ENCODE measurements around the gene RNF38.
"Not testable (repeated sequence)": the region's sequence is repeated elsewhere in the genome, so short reads cannot be mapped to it uniquely, and the experiment has no call there.

Gene RNF38

GRCh38 chr9:36386396-36386965 is 13.6 kb downstream of the RNF38 start:
- H3K4me3 Mint-ChIP-seq, H3K36me3 Mint-ChIP-seq, H3K27ac Mint-ChIP-seq, H3K27me3 Mint-ChIP-seq, H3K9me3 Mint-ChIP-seq: not testable (repeated sequence)
- H3K4me1 Mint-ChIP-seq: peaks cover 83% of the 10 kb centered on the region

GRCh38 chr9:36382484-36382883 is 17.6 kb downstream of the RNF38 start:
- no peak overlapping the region for H3K27ac Mint-ChIP-seq
- peaks cover 76% of the 10 kb centered on the region for H3K4me1 Mint-ChIP-seq
- no peaks in the 10 kb centered on the region for H3K27me3 Mint-ChIP-seq
- no peaks in the 10 kb centered on the region for H3K9me3 Mint-ChIP-seq
- H3K36me3 Mint-ChIP-seq: peaks cover 4% of the 10 kb centered on the region
- peak overlapping the region; percentile 42 for H3K4me3 Mint-ChIP-seq

GRCh38 chr9:36364577-36364976 is 35.5 kb downstream of the RNF38 start:
- Mint-ChIP-seq H3K9me3 (no peaks in the 10 kb centered on the region), H3K36me3 (peaks cover 5% of the 10 kb centered on the region), H3K4me3 (no peak overlapping the region), H3K27me3 (no peaks in the 10 kb centered on the region), H3K27ac (no peak overlapping the region), H3K4me1 (peaks cover 4% of the 10 kb centered on the region)

- H3K27me3 Mint-ChIP-seq: no peaks in the 10 kb centered on the region
- peaks cover 2% of the 10 kb centered on the region for H3K36me3 Mint-ChIP-seq
- no peaks in the 10 kb centered on the region for H3K9me3 Mint-ChIP-seq
- no peak overlapping the region for H3K4me3 Mint-ChIP-seq
- peak overlapping the region; percentile 23 for H3K27ac Mint-ChIP-seq
- peaks cover under 1% of the 10 kb centered on the region for H3K4me1 Mint-ChIP-seq
Observed at GRCh38 chr9:36363448-36363847, 36.6 kb downstream of the RNF38 start.

GRCh38 chr9:36358486-36358885 is 41.6 kb downstream of the RNF38 start:
- no peaks in the 10 kb centered on the region for H3K9me3 Mint-ChIP-seq
- peaks cover 3% of the 10 kb centered on the region for H3K36me3 Mint-ChIP-seq

GRCh38 chr9:36357639-36358038 is 42.4 kb downstream of the RNF38 start:
- H3K36me3 Mint-ChIP-seq: peaks cover 3% of the 10 kb centered on the region
- no peaks in the 10 kb centered on the region for H3K27me3 Mint-ChIP-seq
- no peak overlapping the region for H3K4me3 Mint-ChIP-seq
- no peak overlapping the region for H3K27ac Mint-ChIP-seq
- no peaks in the 10 kb centered on the region for H3K9me3 Mint-ChIP-seq
- peaks cover 8% of the 10 kb centered on the region for H3K4me1 Mint-ChIP-seq

More at GRCh38 chr9:36358486-36358885, 41.6 kb downstream of the RNF38 start:
- Mint-ChIP-seq H3K27me3 (no peaks in the 10 kb centered on the region), H3K4me1 (peaks cover 8% of the 10 kb centered on the region), H3K4me3 (no peak overlapping the region), H3K27ac (peak overlapping the region; percentile 76)

- Mint-ChIP-seq H3K9me3 (no peaks in the 10 kb centered on the region), H3K4me3 (no peak overlapping the region), H3K4me1 (no peaks in the 10 kb centered on the region), H3K36me3 (peaks cover 21% of the 10 kb centered on the region), H3K27ac (no peak overlapping the region), H3K27me3 (no peaks in the 10 kb centered on the region)
Observed at GRCh38 chr9:36346569-36346968, 53.5 kb downstream of the RNF38 start.

- Mint-ChIP-seq H3K27ac (no peak overlapping the region), H3K27me3 (no peaks in the 10 kb centered on the region), H3K36me3 (peaks cover 21% of the 10 kb centered on the region), H3K4me3 (no peak overlapping the region), H3K4me1 (no peaks in the 10 kb centered on the region), H3K9me3 (no peaks in the 10 kb centered on the region)
Observed at GRCh38 chr9:36345103-36345846, 54.8 kb downstream of the RNF38 start.

- H3K9me3 Mint-ChIP-seq: no peaks in the 10 kb centered on the region
- peaks cover 20% of the 10 kb centered on the region for H3K36me3 Mint-ChIP-seq
Observed at GRCh38 chr9:36341936-36342577, 58.0 kb downstream of the RNF38 start.

GRCh38 chr9:36337865-36338264 is 62.2 kb downstream of the RNF38 start:
- peak overlapping the region; percentile 91 for H3K27ac Mint-ChIP-seq
- H3K36me3 Mint-ChIP-seq: peaks cover 15% of the 10 kb centered on the region
- H3K9me3 Mint-ChIP-seq: no peaks in the 10 kb centered on the region
- no peaks in the 10 kb centered on the region for H3K4me1 Mint-ChIP-seq
- no peaks in the 10 kb centered on the region for H3K27me3 Mint-ChIP-seq
- H3K4me3 Mint-ChIP-seq: no peak overlapping the region

More at GRCh38 chr9:36341936-36342577, 58.0 kb downstream of the RNF38 start:
- Mint-ChIP-seq H3K4me3 (no peak overlapping the region), H3K27ac (peak overlapping the region; percentile 77), H3K4me1 (no peaks in the 10 kb centered on the region), H3K27me3 (no peaks in the 10 kb centered on the region)

GRCh38 chr9:36337002-36337401 is 63.1 kb downstream of the RNF38 start:
- Mint-ChIP-seq H3K9me3 (no peaks in the 10 kb centered on the region), H3K27me3 (no peaks in the 10 kb centered on the region), H3K27ac (no peak overlapping the region), H3K36me3 (peaks cover 12% of the 10 kb centered on the region), H3K4me3 (no peak overlapping the region), H3K4me1 (no peaks in the 10 kb centered on the region)

GRCh38 chr9:36336131-36336907 is 63.8 kb downstream of the RNF38 start:
- H3K27ac Mint-ChIP-seq: peak overlapping the region; percentile 37
- peaks cover 12% of the 10 kb centered on the region for H3K36me3 Mint-ChIP-seq
- no peak overlapping the region for H3K4me3 Mint-ChIP-seq
- no peaks in the 10 kb centered on the region for H3K27me3 Mint-ChIP-seq
- no peaks in the 10 kb centered on the region for H3K4me1 Mint-ChIP-seq
- no peaks in the 10 kb centered on the region for H3K9me3 Mint-ChIP-seq

- H3K4me3 Mint-ChIP-seq: no peak overlapping the region
- H3K9me3 Mint-ChIP-seq: no peaks in the 10 kb centered on the region
- H3K36me3 Mint-ChIP-seq: peaks cover 2% of the 10 kb centered on the region
- no peaks in the 10 kb centered on the region for H3K27me3 Mint-ChIP-seq
- peaks cover 5% of the 10 kb centered on the region for H3K4me1 Mint-ChIP-seq
- H3K27ac Mint-ChIP-seq: no peak overlapping the region
Observed at GRCh38 chr9:36332006-36332405, 68.1 kb downstream of the RNF38 start.

GRCh38 chr9:36328798-36329411 is 71.2 kb downstream of the RNF38 start:
- Mint-ChIP-seq H3K27me3 (no peaks in the 10 kb centered on the region), H3K4me3 (no peak overlapping the region), H3K4me1 (peaks cover 5% of the 10 kb centered on the region), H3K27ac (no peak overlapping the region), H3K9me3 (no peaks in the 10 kb centered on the region), H3K36me3 (no peaks in the 10 kb centered on the region)

GRCh38 chr9:36325081-36325828 is 74.8 kb downstream of the RNF38 start:
- H3K36me3 Mint-ChIP-seq: no peaks in the 10 kb centered on the region
- no peaks in the 10 kb centered on the region for H3K9me3 Mint-ChIP-seq

More at GRCh38 chr9:36325081-36325828, 74.8 kb downstream of the RNF38 start:
- no peak overlapping the region for H3K4me3 Mint-ChIP-seq
- H3K27me3 Mint-ChIP-seq: no peaks in the 10 kb centered on the region
- H3K27ac Mint-ChIP-seq: no peak overlapping the region
- H3K4me1 Mint-ChIP-seq: peaks cover 5% of the 10 kb centered on the region

Data from activated naive CD4-positive, alpha-beta T cell treated with anti-CD3 and anti-CD28 coated beads, Interleukin-2, amount 50 U/mL, for 24 hours (primary cell).